ENCODE data around the gene MPZL1. TPM values are rescaled to one million over a fixed set of nuclear protein-coding genes. Genes with fewer than 3 reads are reported as not detected.

The MPZL1 gene
- total and polyA plus RNA-seq, 7 experiments from 2014 or later = 4.8 to 25.3 (median 12.2) TPM

DNA sequence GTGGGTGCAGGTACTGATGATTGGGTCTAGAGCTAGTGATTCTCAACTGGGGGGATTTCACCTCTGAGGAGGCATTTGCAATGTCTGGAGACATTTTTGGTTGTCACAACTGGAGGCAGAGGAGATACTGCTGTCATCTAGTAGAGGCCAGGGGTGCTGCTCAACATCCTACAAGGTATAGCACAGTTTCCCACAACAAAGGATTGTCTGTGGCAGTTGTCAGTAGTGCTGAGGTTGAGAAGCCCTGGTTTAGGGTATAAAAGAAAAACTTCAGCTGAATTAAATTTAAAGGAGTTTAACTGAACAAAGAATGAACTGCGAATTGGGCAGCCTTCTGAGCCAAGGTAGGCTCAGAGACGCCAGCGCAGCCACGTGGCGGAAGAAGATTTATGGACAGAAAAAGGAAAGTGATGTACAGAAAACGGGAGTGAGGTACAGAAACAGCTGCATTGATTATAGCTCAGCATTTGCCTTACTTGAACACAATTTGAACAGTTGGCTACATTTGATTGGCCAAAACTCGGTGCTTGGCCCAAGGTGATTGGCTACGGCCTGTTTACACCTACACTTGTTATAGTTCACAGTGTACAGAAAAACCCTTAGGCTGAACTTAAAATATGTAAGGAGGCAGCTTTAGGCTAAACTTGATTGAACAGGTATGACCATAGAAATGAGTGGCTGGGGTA is 40.4 kb downstream of the MPZL1 start:
- Histone ChIP-seq H3K27me3 (ENCODE audit: control insufficient read depth in 2 of 2, insufficient read depth in 2 of 2, low read length in 2 of 2) (no peaks in the 10 kb centered on the region), H3K4me3 (ENCODE audit: low read length) (no peak overlapping the region), H3K27ac (ENCODE audit: low read depth, low read length) (peak overlapping the region; percentile 9), H3K9me3 (ENCODE audit: control insufficient read depth in 2 of 3, low read length in 3 of 3) (no peaks in the 10 kb centered on the region), H3K36me3 (ENCODE audit: control insufficient read depth in 2 of 3, insufficient read depth in 3 of 3, low read length in 3 of 3) (no peaks in the 10 kb centered on the region), H3K4me1 (ENCODE audit: control insufficient read depth in 2 of 2, insufficient read depth in 2 of 2, low read length in 2 of 2) (peaks cover 0 to 17% of the 10 kb centered on the region in 2 donors)
- peak overlapping the region; percentile 2 to 87 (median 58) for H3K27ac Mint-ChIP-seq
- intact Hi-C loops (cut with micrococcal nuclease) = loop anchor here (2.0 to 5.0 kb wide), 3 partner anchors 40 to 47 kb away; partner anchors contain the start of gene MPZL1 (in 1 of the 2)
- no peaks in the 10 kb centered on the region for H3K9me3 Mint-ChIP-seq
- H3K4me1 Mint-ChIP-seq = peaks cover 22 to 38% (median 36%) of the 10 kb centered on the region in 7 donors
- no peaks in the 10 kb centered on the region for H3K27me3 Mint-ChIP-seq
- POLR2A ChIA-PET = no interaction called here
- CTCF ChIA-PET = interaction anchor here (0.9 to 2.0 kb wide), 3 partner anchors 38 to 74 kb away, joined by 3 to 7 read pairs (median 3); no protein-coding TSS in a partner anchor
- ATAC-seq (peak; percentile 95), DNase-seq (peak in 7 of 9 donors; percentile 47 to 74 (median 62))
- peaks cover 0 to 8% (median 4%) of the 10 kb centered on the region in 5 donors for H3K36me3 Mint-ChIP-seq
- H3K4me3 Mint-ChIP-seq = peak overlapping the region in 9 of 10 donors; percentile 54 to 88 (median 62)

DNA sequence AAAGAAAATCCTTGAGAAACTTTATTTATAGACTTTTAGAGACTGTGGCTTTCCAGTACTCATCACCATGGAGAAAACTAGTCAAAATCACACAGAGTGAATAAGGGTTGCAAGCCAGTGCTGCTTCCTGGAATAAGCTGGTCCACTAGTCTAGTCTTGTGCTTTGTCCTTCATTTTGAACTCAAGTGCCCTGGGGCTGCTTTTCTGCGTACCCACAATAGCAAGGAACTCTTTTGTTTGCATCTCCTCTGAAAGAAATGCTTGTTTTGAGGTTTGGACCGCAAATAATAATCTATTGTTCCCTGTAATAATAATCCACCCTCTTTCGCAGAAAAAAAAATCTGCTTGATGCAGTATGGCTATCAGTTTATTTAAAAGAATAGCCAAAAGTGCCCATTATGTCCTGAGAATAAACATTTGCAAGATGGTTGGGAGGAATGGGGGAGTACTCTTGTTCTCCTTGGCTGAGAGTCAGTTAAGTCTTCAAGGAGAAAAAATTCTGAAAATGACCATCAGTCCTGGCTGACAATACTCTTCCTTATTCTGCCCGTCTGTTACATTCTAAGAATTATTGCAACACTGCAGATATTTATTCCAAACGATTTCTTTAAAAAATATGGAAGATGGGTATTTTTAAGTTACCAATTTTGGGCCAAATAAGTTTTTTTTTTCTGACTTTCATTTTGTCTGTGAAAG is 41.9 kb downstream of the MPZL1 start:
- intact Hi-C loops (cut with micrococcal nuclease) = loop anchor here (2.0 to 5.0 kb wide), 3 partner anchors 41 to 49 kb away; partner anchors contain the start of gene MPZL1 (in 1 of the 2)
- CTCF ChIA-PET = no interaction called here
- H3K9me3 ChIP-seq (ENCODE audit: control insufficient read depth in 2 of 3, low read length in 3 of 3) = no peaks in the 10 kb centered on the region
- no peaks in the 10 kb centered on the region for H3K36me3 ChIP-seq (ENCODE audit: control insufficient read depth in 2 of 3, insufficient read depth in 3 of 3, low read length in 3 of 3)
- no peaks in the 10 kb centered on the region for H3K27me3 Mint-ChIP-seq
- no peak overlapping the region for H3K27ac ChIP-seq (ENCODE audit: low read depth, low read length)
- peaks cover 8 to 17% (median 15%) of the 10 kb centered on the region in 5 donors for H3K36me3 Mint-ChIP-seq
- H3K4me3 ChIP-seq (ENCODE audit: low read length) = no peak overlapping the region
- no peak overlapping the region for H3K27ac Mint-ChIP-seq
- ATAC-seq = no peak
- POLR2A ChIA-PET = no interaction called here
- no peaks in the 10 kb centered on the region for H3K9me3 Mint-ChIP-seq
- no peak for DNase-seq
- no peaks in the 10 kb centered on the region for H3K27me3 ChIP-seq (ENCODE audit: control insufficient read depth in 2 of 2, insufficient read depth in 2 of 2, low read length in 2 of 2)
- peaks cover 24 to 41% (median 27%) of the 10 kb centered on the region in 7 donors for H3K4me1 Mint-ChIP-seq
- H3K4me3 Mint-ChIP-seq = no peak overlapping the region
- H3K4me1 ChIP-seq (ENCODE audit: control insufficient read depth in 2 of 2, insufficient read depth in 2 of 2, low read length in 2 of 2) = peaks cover 0 to 17% of the 10 kb centered on the region in 2 donors

DNA sequence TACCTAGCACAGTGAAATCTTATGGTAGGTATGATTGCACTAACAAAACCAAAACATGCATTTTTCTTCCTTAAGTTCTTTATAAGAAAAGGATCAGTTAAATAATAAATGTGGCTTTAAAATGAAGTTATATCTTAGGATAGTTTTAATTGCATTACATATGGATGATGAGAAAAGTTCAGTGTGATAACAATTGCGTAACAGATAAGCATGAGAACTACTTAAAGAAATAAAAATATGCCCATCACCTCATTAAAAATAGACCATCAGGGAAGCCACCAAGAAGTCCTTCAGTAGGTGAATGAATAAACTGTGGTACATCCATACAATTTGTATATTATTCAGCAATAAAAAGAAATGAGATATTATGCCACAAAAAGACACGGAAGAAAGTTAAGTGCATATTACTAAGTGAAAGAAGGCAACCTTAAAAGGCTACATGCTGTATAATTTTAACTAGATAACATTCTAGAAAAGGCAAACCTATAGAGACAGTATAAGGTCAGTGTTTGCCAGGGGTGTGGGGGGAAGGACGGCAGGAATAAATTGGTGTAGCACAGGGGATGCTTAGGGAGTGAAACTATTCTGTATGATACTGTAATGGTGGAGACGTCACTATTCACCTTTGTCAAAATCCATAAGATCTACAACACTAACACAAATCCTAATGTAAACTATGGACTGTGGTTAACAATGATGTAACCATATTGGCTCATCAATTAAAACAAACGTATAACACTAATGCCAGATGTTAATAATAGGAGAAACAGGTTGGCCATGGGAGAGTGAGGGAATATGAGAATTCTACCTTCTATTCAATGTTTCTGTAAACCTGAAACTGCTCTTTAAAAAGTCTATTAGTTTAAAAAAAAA is 42.9 kb downstream of the MPZL1 start:
- ChIA-PET CTCF (no interaction called here), POLR2A (no interaction called here)
- H3K36me3 Mint-ChIP-seq = peaks cover 11 to 25% (median 22%) of the 10 kb centered on the region in 5 donors
- intact Hi-C loops (cut with micrococcal nuclease) = loop anchor here in 1 of 2 donors (5.0 kb wide), 1 partner anchor 42 kb away; the partner anchor contains the start of gene MPZL1
- no peak overlapping the region for H3K4me3 ChIP-seq (ENCODE audit: low read length)
- peaks cover 0 to 17% of the 10 kb centered on the region in 2 donors for H3K4me1 ChIP-seq (ENCODE audit: control insufficient read depth in 2 of 2, insufficient read depth in 2 of 2, low read length in 2 of 2)
- H3K27ac ChIP-seq (ENCODE audit: low read depth, low read length) = no peak overlapping the region
- no peaks in the 10 kb centered on the region for H3K27me3 ChIP-seq (ENCODE audit: control insufficient read depth in 2 of 2, insufficient read depth in 2 of 2, low read length in 2 of 2)
- no peaks in the 10 kb centered on the region for H3K9me3 ChIP-seq (ENCODE audit: control insufficient read depth in 2 of 3, low read length in 3 of 3)
- no peak for DNase-seq
- H3K36me3 ChIP-seq (ENCODE audit: control insufficient read depth in 2 of 3, insufficient read depth in 3 of 3, low read length in 3 of 3) = no peaks in the 10 kb centered on the region
- H3K4me3 Mint-ChIP-seq = no peak overlapping the region
- ATAC-seq = no peak
- no peaks in the 10 kb centered on the region for H3K27me3 Mint-ChIP-seq
- no peaks in the 10 kb centered on the region for H3K9me3 Mint-ChIP-seq
- no peak overlapping the region for H3K27ac Mint-ChIP-seq
- peaks cover 24 to 39% (median 27%) of the 10 kb centered on the region in 7 donors for H3K4me1 Mint-ChIP-seq

DNA sequence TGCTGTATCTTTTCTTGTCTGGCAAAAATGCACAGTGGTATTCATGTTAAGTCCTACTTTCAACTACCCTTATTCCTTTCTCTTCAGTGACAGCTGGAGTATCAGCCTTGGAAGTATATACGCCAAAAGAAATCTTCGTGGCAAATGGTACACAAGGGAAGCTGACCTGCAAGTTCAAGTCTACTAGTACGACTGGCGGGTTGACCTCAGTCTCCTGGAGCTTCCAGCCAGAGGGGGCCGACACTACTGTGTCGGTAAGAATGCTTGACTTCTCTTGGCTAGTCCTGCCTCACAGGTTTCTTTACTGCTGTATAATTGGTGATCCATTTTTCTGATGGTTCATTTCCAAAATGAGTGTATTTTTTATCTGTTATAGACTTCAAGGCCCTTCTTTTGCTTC is 43.7 kb downstream of the MPZL1 start:
- Histone ChIP-seq H3K9me3 (ENCODE audit: control insufficient read depth in 2 of 3, low read length in 3 of 3) (no peaks in the 10 kb centered on the region), H3K36me3 (ENCODE audit: control insufficient read depth in 2 of 3, insufficient read depth in 3 of 3, low read length in 3 of 3) (no peaks in the 10 kb centered on the region), H3K4me1 (ENCODE audit: control insufficient read depth in 2 of 2, insufficient read depth in 2 of 2, low read length in 2 of 2) (peaks cover 0 to 17% of the 10 kb centered on the region in 2 donors), H3K27me3 (ENCODE audit: control insufficient read depth in 2 of 2, insufficient read depth in 2 of 2, low read length in 2 of 2) (no peaks in the 10 kb centered on the region), H3K27ac (ENCODE audit: low read depth, low read length) (no peak overlapping the region), H3K4me3 (ENCODE audit: low read length) (no peak overlapping the region)
- intact Hi-C loops (cut with micrococcal nuclease) = no loop called here
- Mint-ChIP-seq H3K4me3 (no peak overlapping the region), H3K27me3 (no peaks in the 10 kb centered on the region), H3K4me1 (peaks cover 23 to 34% (median 25%) of the 10 kb centered on the region in 7 donors), H3K27ac (no peak overlapping the region), H3K9me3 (no peaks in the 10 kb centered on the region), H3K36me3 (peaks cover 15 to 33% (median 27%) of the 10 kb centered on the region in 5 donors)
- no peak for DNase-seq
- CTCF ChIA-PET = no interaction called here
- POLR2A ChIA-PET = no interaction called here
- ATAC-seq = no peak

DNA sequence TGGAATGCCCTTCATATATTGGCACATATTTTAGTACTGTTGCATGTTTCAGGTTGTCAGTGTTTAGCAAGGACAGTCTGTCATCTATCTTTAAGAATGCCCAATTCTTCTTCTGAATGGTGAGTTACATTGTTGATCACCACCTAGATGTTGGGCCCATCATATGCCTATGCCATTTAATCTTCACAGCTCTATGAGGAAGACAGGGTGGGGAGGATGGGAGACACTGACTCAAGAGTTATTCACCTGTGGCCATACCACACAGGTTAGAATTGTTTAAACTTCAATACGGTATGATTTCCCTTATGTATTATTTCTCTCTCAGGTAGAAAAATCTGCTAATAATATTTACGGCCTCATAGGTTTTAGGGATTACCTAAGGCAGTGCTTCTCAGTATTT is 44.8 kb downstream of the MPZL1 start:
- H3K9me3 ChIP-seq (ENCODE audit: control insufficient read depth in 2 of 3, low read length in 3 of 3) = no peaks in the 10 kb centered on the region
- H3K9me3 Mint-ChIP-seq = no peaks in the 10 kb centered on the region
- intact Hi-C loops (cut with micrococcal nuclease) = no loop called here
- peaks cover 0 to 13% of the 10 kb centered on the region in 2 donors for H3K4me1 ChIP-seq (ENCODE audit: control insufficient read depth in 2 of 2, insufficient read depth in 2 of 2, low read length in 2 of 2)
- no peak overlapping the region for H3K4me3 Mint-ChIP-seq
- ATAC-seq (no peak), DNase-seq (no peak)
- no peak overlapping the region for H3K4me3 ChIP-seq (ENCODE audit: low read length)
- H3K36me3 ChIP-seq (ENCODE audit: control insufficient read depth in 2 of 3, insufficient read depth in 3 of 3, low read length in 3 of 3) = no peaks in the 10 kb centered on the region
- H3K4me1 Mint-ChIP-seq = peaks cover 14 to 24% (median 15%) of the 10 kb centered on the region in 7 donors
- CTCF ChIA-PET = no interaction called here
- H3K36me3 Mint-ChIP-seq = peaks cover 15 to 43% (median 31%) of the 10 kb centered on the region in 5 donors
- POLR2A ChIA-PET = no interaction called here
- no peaks in the 10 kb centered on the region for H3K27me3 ChIP-seq (ENCODE audit: control insufficient read depth in 2 of 2, insufficient read depth in 2 of 2, low read length in 2 of 2)
- no peak overlapping the region for H3K27ac Mint-ChIP-seq
- no peak overlapping the region for H3K27ac ChIP-seq (ENCODE audit: low read depth, low read length)
- no peaks in the 10 kb centered on the region for H3K27me3 Mint-ChIP-seq

DNA sequence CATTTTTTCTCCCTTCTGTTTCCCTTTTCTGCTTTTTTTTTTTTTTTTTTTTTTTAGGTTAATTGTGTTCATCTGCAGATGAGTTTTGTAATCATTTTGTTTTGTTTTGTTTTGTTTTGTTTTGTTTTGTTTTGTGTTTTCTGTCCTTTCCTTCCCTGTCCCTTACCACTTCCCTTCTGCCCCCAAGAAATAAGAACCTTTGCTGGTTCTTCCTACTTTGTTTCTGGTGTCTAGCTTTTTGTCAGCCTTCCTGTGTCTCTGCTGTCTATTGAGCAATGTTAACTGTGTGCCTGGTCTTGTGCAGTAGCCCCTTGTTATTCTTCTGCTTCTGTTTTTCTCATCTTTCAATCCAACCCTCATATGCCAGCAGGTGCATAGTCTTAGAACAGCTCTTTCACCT is 46.0 kb downstream of the MPZL1 start:
- no peaks in the 10 kb centered on the region for H3K27me3 Mint-ChIP-seq

More for the DNA sequence above, 46.0 kb downstream of the MPZL1 start:
- H3K27me3 ChIP-seq (ENCODE audit: control insufficient read depth in 2 of 2, insufficient read depth in 2 of 2, low read length in 2 of 2) = no peaks in the 10 kb centered on the region
- POLR2A ChIA-PET = no interaction called here
- DNase-seq = no peak
- H3K9me3 Mint-ChIP-seq = no peaks in the 10 kb centered on the region
- no peak for ATAC-seq
- peak overlapping the region in 2 of 9 donors; percentile 6 to 45 for H3K27ac Mint-ChIP-seq
- H3K36me3 ChIP-seq (ENCODE audit: control insufficient read depth in 2 of 3, insufficient read depth in 3 of 3, low read length in 3 of 3) = peaks cover 0 to 3% (median 0%) of the 10 kb centered on the region in 3 experiments
- no peak overlapping the region for H3K4me3 ChIP-seq (ENCODE audit: low read length)
- H3K36me3 Mint-ChIP-seq = peaks cover 18 to 56% (median 36%) of the 10 kb centered on the region in 5 donors
- no peak overlapping the region for H3K4me3 Mint-ChIP-seq
- intact Hi-C loops (cut with micrococcal nuclease) = no loop called here
- peaks cover 2 to 12% (median 3%) of the 10 kb centered on the region in 7 donors for H3K4me1 Mint-ChIP-seq
- no peak overlapping the region for H3K27ac ChIP-seq (ENCODE audit: low read depth, low read length)
- CTCF ChIA-PET = no interaction called here
- H3K4me1 ChIP-seq (ENCODE audit: control insufficient read depth in 2 of 2, insufficient read depth in 2 of 2, low read length in 2 of 2) = peaks cover 0 to 2% of the 10 kb centered on the region in 2 donors
- H3K9me3 ChIP-seq (ENCODE audit: control insufficient read depth in 2 of 3, low read length in 3 of 3) = no peaks in the 10 kb centered on the region
